Activated CD4-positive, alpha-beta T cell treated with anti-CD3 and anti-CD28 coated beads, Interleukin-2, amount 50 U/mL, for 1 hour (primary cell): ENCODE data around the gene AXIN1.
"Not testable (repeated sequence)": the region's sequence is repeated elsewhere in the genome, so short reads cannot be mapped to it uniquely, and the experiment has no call there.

Source experiments
- DNase-seq: peaks from one replicate; pipeline ENCODE4 v3.0.0-alpha.2; 2020

Gene AXIN1

DNA sequence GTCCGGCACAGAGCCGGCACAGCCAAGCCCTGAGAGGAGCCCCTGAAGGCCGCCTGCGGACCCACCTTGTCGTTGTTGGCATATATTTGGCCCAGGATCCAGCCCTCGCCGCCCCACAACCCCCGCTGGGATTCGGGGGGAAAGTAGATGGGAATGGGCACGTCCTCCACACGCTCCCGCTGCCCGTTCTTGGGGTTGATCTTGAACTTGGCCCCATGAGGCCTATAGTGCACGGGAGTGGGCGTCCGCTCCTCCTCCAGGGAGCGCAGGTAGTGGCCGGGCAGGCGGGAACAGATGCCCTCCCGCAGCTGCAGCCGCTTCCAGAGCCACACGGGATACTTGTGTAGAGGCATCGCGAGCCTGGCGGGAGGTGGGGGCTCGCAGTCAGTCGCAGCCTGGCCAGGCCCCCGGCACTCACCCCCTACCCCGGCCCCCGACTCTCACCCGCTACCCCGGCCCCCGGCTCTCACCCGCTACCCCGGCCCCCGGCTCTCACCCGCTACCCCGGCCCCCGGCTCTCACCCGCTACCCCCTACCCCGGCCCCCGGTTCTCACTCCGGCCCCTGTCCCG is 17.4 kb upstream of the AXIN1 start:
- DNase-seq, result no peak

DNA sequence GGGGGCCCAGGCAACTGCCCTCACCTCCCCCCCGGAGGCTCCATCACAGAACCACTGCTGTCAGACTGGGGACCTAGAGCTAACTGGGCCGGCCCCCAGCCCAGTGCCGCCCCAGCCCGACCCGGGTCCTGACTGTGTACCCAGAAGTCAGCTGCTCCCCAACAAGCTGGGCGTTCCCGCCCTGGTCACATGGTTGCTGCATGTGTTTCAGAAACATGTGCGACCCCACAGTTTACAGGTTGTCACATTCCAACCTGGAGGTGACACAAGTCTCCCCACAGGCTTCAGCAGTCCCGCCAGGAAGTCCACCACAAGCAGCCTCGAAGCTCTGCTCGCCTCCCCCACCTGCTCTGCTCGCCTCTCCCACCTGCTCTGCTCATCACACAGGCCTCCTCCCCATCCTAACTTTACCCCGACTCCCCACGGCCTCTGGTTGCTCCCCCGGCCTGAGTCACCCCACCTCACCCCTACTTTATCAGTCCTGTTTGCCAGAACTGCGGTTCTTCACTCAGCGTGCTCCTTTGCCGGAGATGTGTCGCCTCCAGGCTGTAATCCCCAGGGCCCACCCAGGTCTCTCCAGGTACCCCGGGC is 16.8 kb upstream of the AXIN1 start:
- DNase-seq, result no peak

DNA sequence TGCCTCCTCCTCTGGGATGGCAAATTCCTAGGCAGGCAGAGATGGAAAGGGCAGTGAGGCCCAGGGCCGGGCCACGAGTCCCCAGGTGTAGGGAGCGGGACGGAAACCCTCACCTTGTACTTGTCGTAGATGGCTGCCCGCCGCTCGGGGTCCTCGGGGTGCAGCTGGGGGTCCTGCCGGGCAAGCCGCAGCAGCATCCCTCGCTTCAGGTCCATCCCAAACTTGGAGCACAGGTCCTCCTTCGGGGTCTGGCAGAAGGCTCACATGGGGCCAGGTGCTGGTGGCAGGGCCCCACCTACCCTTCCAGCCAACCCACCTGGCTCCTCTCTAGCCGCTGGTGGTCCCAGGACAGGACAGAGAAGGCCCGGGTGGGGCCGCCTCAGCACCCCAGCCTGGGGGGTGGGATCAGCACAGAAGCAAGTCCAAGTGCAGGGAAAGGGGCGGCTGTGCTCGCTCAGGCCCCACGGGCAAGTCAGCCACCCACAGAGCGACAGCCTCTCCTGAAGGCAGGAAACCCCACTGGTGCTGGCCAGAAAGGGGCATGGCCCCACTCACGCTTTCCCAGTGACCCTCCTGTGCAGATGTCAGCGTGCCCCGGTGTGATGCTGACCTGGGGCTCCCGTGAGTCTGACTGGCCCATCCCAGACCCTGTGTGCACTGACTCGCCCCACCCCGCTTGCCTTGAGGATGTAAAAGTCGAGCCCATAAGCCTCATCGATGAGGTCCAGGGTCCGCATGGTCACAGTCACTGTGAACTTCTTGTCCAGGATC is 16.1 kb upstream of the AXIN1 start:
- no peak for DNase-seq

- DNase-seq, result no peak
Observed at GRCh38 chr16:367333-367903, 14.9 kb upstream of the AXIN1 start.

- no peak for DNase-seq
Observed at GRCh38 chr16:366476-366875, 14.0 kb upstream of the AXIN1 start.

- no peak for DNase-seq
Observed at GRCh38 chr16:364595-365491, 12.3 kb upstream of the AXIN1 start.

- DNase-seq, result no peak
Observed at GRCh38 chr16:363766-364490, 11.4 kb upstream of the AXIN1 start.

- no peak for DNase-seq
Observed at GRCh38 chr16:363110-363765, 10.7 kb upstream of the AXIN1 start.

DNA sequence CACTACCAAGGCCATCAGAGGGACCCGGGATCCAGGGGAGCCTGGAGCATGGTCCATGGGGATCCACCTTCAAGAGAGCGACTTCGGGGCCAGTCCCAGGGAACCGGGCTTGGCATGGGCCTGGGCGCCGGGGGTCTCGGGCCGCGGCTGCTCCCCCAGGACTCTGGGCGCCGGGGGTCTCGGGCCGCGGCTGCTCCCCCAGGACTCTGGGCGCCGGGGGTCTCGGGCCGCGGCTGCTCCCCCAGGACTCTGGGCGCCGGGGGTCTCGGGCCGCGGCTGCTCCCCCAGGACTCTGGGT is 10.1 kb upstream of the AXIN1 start:
- DNase-seq, result not testable (repeated sequence)

GRCh38 chr16:361872-362701 is 9.6 kb upstream of the AXIN1 start:
- DNase-seq, result peak; percentile 72

DNA sequence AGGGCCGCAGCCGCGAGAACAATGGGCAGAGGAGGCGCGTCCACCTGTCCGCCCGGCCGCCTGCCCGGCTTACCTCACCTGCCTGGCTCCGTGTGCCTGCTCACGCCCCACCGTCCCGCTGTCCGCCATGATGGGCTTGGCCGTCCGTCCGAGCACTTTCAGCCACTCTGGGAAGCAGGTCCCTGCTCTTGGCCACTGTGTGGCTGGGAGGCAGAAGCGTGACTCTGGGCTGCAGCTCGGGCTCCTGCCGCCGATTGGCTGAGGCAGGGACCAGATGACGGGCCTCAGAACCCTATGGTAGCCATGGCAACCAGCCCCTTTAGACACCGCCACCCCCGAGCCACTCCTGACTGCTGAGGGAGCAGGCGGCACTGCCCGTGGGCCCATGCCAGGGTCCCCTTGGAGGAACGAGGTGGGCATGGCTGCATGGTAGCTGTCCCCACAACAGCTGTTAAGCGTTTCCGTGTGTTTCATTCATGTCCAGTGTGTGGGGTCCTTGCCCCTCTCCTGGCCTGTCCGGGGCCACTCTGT is 8.9 kb upstream of the AXIN1 start:
- no peak for DNase-seq

- no peak for DNase-seq
Observed at GRCh38 chr16:360698-361336, 8.3 kb upstream of the AXIN1 start.

GRCh38 chr16:359871-360697 is 7.6 kb upstream of the AXIN1 start:
- no peak for DNase-seq

DNA sequence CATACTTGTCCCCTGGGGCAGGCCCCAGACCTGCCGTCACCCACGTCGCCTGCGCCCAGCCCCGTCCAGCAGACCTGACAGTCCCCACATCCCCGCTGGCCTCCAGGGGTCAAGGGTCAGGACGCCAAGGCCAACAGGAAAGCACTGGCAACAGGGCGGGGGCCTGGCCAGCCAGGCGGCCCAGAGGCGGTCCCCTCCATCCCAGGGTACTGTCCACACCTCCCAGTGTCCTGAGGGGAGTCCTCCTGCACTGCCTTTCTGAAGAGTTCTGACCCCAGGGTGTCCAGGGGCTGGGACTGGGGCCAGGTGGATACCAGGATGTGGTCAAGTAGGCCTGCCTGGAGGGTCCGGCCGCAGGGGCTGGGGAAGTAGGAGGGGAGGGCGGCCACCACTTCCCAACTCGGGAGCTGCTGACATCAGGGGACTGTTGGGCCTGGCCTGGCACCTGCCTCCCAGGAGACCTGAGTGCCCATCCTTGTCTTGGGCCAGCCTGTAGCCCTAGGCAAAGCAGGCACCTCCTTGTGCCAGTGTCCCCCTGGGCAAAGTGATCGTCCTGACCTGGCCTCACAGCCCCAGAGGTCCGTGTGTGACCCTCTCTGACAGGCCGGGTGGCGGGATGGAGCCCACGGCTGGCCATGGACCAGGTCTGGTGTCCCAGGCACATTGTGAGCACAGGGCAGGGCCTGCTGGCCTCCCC is 6.7 kb upstream of the AXIN1 start:
- no peak for DNase-seq

DNA sequence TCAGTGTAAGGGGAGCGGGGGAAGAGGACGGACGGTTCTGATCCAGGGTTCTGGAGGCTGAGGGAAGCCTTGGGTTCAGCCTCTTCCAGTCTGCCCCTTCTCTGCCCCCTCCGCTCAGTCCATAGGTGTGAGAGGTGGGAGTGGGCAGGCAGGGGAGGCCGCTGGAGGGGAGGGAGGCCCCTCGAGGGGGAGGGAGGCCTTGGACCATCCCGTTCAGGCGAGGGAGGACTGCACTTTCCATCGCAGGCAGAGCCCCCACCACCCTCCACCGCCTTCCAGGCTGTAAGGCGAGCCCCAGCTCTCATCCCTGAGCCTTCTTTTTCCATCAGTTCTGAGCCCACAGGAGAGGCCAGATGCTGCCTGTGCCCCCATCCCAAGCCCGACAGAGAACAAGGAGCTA is 4.2 kb upstream of the AXIN1 start:
- DNase-seq, result no peak

- peak; percentile 47 for DNase-seq
Observed at GRCh38 chr16:354971-355461, 2.5 kb upstream of the AXIN1 start.

- DNase-seq, result no peak
Observed at GRCh38 chr16:354291-354881, 1.9 kb upstream of the AXIN1 start.
